ENCODE data around the gene MPZL2. TPM values are rescaled to one million over a fixed set of nuclear protein-coding genes. Genes with fewer than 3 reads are reported as not detected.

Gene MPZL2
- total and polyA plus RNA-seq, 5 donors from 2014 or later = 0.37 to 1.0 TPM; not detected in 3

DNA sequence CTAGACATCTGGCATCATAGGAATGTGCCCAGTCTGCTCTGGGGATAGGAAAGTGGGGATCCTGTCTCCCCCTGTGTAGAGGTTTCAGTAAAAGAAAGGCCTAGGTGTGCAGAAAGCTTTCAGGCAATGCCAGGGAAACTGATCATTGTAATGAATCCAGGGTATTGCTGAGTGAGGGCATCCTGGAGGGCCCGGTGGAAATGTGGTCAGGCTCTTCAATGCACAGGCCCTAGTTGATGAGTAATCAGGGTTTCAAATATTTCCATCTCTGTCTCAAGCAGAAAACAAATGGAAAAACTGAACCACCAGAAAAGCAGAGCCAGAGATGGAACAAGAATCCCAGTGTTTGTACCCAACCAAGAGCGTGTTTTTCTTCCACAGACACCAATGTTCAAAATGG, 42.5 kb upstream of the MPZL2 start:
- H3K4me1 Mint-ChIP-seq = peaks cover 20 to 86% (median 56%) of the 10 kb centered on the region in 4 donors
- H3K4me3 Mint-ChIP-seq = peak overlapping the region; percentile 86 to 100 (median 99)
- peak overlapping the region; percentile 89 for H3K27ac ChIP-seq (ENCODE audit: insufficient read depth, low read length, poor library complexity, severe bottlenecking)
- H3K27me3 Mint-ChIP-seq = peaks cover 5% of the 10 kb centered on the region
- H3K27ac Mint-ChIP-seq = peak overlapping the region; percentile 75 to 99 (median 87)
- peaks cover 48% of the 10 kb centered on the region for H3K36me3 Mint-ChIP-seq
- H3K4me3 ChIP-seq (ENCODE audit: low read depth, low read length) = peak overlapping the region; percentile 98
- H3K4me1 ChIP-seq (ENCODE audit: control insufficient read depth, insufficient read depth, low read length, poor library complexity, severe bottlenecking) = peaks cover 75% of the 10 kb centered on the region
- no peaks in the 10 kb centered on the region for H3K9me3 Mint-ChIP-seq
- peaks cover 27% of the 10 kb centered on the region for H3K36me3 ChIP-seq (ENCODE audit: control insufficient read depth, insufficient read depth, low read length)
- no peak for ATAC-seq (ENCODE audit: low read depth in 2 of 2)
- H3K9me3 ChIP-seq (ENCODE audit: control insufficient read depth in 2 of 2, low read length in 2 of 2) = no peaks in the 10 kb centered on the region
- H3K27me3 ChIP-seq (ENCODE audit: control insufficient read depth, insufficient read depth, low read length) = no peaks in the 10 kb centered on the region
- DNase-seq = peak in 1 of 3 donors; percentile 43

DNA sequence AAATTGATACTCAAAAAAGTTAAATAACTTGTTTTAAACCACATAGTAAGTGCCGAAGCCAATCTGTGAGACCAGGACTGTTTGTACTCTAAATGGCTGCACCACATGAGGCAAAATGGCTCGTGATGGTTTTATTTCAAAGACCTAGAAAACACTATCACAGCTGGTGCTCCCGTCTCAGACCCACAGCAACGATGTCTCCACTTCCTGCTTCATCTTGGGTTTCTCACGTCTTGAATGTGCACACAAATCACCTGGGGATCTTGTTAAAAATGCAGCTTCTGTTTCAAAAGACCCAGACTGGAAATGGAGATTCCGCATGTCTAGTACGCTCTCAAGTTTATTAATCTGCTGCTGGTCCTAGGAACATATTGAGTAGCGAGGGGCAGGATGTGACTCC, 41.6 kb upstream of the MPZL2 start:
- Mint-ChIP-seq H3K36me3 (peaks cover 48% of the 10 kb centered on the region), H3K4me1 (peaks cover 14 to 84% (median 49%) of the 10 kb centered on the region in 4 donors), H3K27me3 (peaks cover 5% of the 10 kb centered on the region), H3K27ac (peak overlapping the region; percentile 99 to 100 (median 99)), H3K9me3 (no peaks in the 10 kb centered on the region), H3K4me3 (peak overlapping the region; percentile 98 to 100 (median 100))
- ATAC-seq (ENCODE audit: low read depth in 2 of 2) = peak; percentile 52 to 58
- Histone ChIP-seq H3K4me1 (ENCODE audit: control insufficient read depth, insufficient read depth, low read length, poor library complexity, severe bottlenecking) (peaks cover 67% of the 10 kb centered on the region), H3K4me3 (ENCODE audit: low read depth, low read length) (peak overlapping the region; percentile 98), H3K36me3 (ENCODE audit: control insufficient read depth, insufficient read depth, low read length) (peaks cover 27% of the 10 kb centered on the region), H3K27ac (ENCODE audit: insufficient read depth, low read length, poor library complexity, severe bottlenecking) (peak overlapping the region; percentile 89), H3K9me3 (ENCODE audit: control insufficient read depth in 2 of 2, low read length in 2 of 2) (no peaks in the 10 kb centered on the region), H3K27me3 (ENCODE audit: control insufficient read depth, insufficient read depth, low read length) (no peaks in the 10 kb centered on the region)
- DNase-seq = peak in 2 of 3 donors; percentile 75 to 81

DNA sequence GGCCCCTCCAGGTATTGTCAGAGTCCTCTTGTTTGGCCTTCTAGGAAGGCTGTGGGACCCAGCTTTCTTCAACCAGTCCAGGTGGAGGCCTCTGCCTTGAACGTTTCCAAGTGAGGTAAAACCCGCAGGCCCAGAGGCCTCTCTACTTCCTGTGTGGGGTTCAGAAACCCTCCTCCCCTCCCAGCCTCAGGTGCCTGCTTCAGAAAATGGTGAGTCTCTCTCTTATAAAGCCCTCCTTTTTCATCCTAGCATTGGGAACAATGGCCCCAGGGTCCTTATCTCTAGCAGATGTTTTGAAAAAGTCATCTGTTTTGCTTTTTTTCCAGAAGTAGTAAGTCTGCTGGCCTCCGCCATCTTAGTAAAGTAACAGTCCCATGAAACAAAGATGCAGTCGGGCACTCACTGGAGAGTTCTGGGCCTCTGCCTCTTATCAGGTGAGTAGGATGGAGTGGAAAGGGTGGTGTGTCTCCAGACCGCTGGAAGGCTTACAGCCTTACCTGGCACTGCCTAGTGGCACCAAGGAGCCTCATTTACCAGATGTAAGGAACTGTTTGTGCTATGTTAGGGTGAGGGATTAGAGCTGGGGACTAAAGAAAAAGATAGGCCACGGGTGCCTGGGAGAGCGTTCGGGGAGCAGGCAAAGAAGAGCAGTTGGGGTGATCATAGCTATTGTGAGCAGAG, 40.6 kb upstream of the MPZL2 start, which contains the start of gene CD3E:
CD3E (plus strand) TSS at position 163 of the 681 bp plus-strand sequence; CDS start at position 386, 223 bp downstream.
- H3K9me3 Mint-ChIP-seq = no peaks in the 10 kb centered on the region
- peaks cover 14 to 78% (median 44%) of the 10 kb centered on the region in 4 donors for H3K4me1 Mint-ChIP-seq
- ATAC-seq (ENCODE audit: low read depth in 2 of 2) (peak; percentile 77 to 84), DNase-seq (peak; percentile 50 to 89 (median 79))
- H3K27me3 ChIP-seq (ENCODE audit: control insufficient read depth, insufficient read depth, low read length) = no peaks in the 10 kb centered on the region
- H3K36me3 ChIP-seq (ENCODE audit: control insufficient read depth, insufficient read depth, low read length) = peaks cover 18% of the 10 kb centered on the region
- peak within 1 kb of the TSS; percentile 98 to 100 (median 100) for H3K4me3 Mint-ChIP-seq
- H3K4me1 ChIP-seq (ENCODE audit: control insufficient read depth, insufficient read depth, low read length, poor library complexity, severe bottlenecking) = peaks cover 60% of the 10 kb centered on the region
- H3K27ac Mint-ChIP-seq = peak within 1 kb of the TSS; percentile 99 to 100 (median 99)
- peak within 1 kb of the TSS; percentile 98 for H3K4me3 ChIP-seq (ENCODE audit: low read depth, low read length)
- no peaks in the 10 kb centered on the region for H3K9me3 ChIP-seq (ENCODE audit: control insufficient read depth in 2 of 2, low read length in 2 of 2)
- H3K36me3 Mint-ChIP-seq = peaks cover 41% of the 10 kb centered on the region
- H3K27ac ChIP-seq (ENCODE audit: insufficient read depth, low read length, poor library complexity, severe bottlenecking) = peak within 1 kb of the TSS; percentile 89
- peaks cover 5% of the 10 kb centered on the region for H3K27me3 Mint-ChIP-seq

DNA sequence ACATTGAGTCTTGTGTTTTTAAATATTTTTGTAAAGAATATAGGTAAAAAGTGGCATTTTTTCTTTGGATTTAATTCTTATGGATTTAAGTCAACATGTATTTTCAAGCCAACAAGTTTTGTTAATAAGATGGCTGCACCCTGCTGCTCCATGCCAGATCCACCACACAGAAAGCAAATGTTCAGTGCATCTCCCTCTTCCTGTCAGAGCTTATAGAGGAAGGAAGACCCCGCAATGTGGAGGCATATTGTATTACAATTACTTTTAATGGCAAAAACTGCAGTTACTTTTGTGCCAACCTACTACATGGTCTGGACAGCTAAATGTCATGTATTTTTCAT, 40.1 kb upstream of the MPZL2 start:
- ATAC-seq (ENCODE audit: low read depth in 2 of 2) (peak; percentile 14 to 16), DNase-seq (no peak)
- H3K36me3 Mint-ChIP-seq = peaks cover 36% of the 10 kb centered on the region
- H3K27me3 ChIP-seq (ENCODE audit: control insufficient read depth, insufficient read depth, low read length) = no peaks in the 10 kb centered on the region
- H3K4me3 ChIP-seq (ENCODE audit: low read depth, low read length) = peak overlapping the region; percentile 98
- H3K4me1 Mint-ChIP-seq = peaks cover 14 to 72% (median 44%) of the 10 kb centered on the region in 4 donors
- peak overlapping the region; percentile 98 to 100 (median 100) for H3K4me3 Mint-ChIP-seq
- peaks cover 5% of the 10 kb centered on the region for H3K27me3 Mint-ChIP-seq
- H3K9me3 Mint-ChIP-seq = no peaks in the 10 kb centered on the region
- H3K4me1 ChIP-seq (ENCODE audit: control insufficient read depth, insufficient read depth, low read length, poor library complexity, severe bottlenecking) = peaks cover 57% of the 10 kb centered on the region
- peak overlapping the region; percentile 99 to 100 (median 99) for H3K27ac Mint-ChIP-seq
- no peaks in the 10 kb centered on the region for H3K9me3 ChIP-seq (ENCODE audit: control insufficient read depth in 2 of 2, low read length in 2 of 2)
- H3K36me3 ChIP-seq (ENCODE audit: control insufficient read depth, insufficient read depth, low read length) = peaks cover 18% of the 10 kb centered on the region
- H3K27ac ChIP-seq (ENCODE audit: insufficient read depth, low read length, poor library complexity, severe bottlenecking) = peak overlapping the region; percentile 89

DNA sequence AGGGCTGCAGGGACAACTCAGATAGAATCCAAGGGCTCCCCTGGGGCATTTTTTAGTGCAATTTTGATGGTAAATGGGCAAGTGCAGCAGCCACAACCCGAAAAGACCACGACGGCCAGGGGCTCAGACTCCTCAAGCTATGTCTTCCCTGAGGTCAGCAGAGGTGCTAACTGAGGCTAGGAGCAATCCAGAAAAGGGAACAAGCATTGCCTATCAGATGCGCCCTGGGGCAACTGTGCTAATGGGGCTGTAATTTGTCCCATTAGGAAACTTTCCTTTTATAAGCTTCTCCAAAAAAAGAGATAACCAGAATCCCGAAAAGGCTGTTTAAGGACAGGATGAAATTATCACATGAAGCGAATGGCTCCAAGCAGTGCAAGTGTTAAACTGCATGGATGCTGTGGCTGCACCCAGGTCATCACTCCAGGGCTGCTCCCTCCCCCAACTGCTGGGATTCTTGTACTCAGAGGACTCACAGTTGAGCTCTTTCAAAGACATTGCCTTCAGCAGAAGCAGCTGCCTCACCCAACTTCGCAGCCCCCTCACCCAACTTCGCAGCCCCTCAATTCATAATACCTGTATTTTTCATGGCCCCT, 37.6 kb upstream of the MPZL2 start:
- no peaks in the 10 kb centered on the region for H3K36me3 ChIP-seq (ENCODE audit: control insufficient read depth, insufficient read depth, low read length)
- ATAC-seq (ENCODE audit: low read depth in 2 of 2) = no peak
- H3K9me3 ChIP-seq (ENCODE audit: control insufficient read depth in 2 of 2, low read length in 2 of 2) = no peaks in the 10 kb centered on the region
- Mint-ChIP-seq H3K4me3 (no peak overlapping the region), H3K27me3 (peaks cover 5% of the 10 kb centered on the region), H3K36me3 (peaks cover 12% of the 10 kb centered on the region), H3K27ac (peak overlapping the region in 2 of 3 donors; percentile 62 to 99), H3K4me1 (peaks cover 0 to 48% (median 24%) of the 10 kb centered on the region in 4 donors), H3K9me3 (no peaks in the 10 kb centered on the region)
- DNase-seq = no peak
- H3K27ac ChIP-seq (ENCODE audit: insufficient read depth, low read length, poor library complexity, severe bottlenecking) = no peak overlapping the region
- H3K4me3 ChIP-seq (ENCODE audit: low read depth, low read length) = no peak overlapping the region
- no peaks in the 10 kb centered on the region for H3K27me3 ChIP-seq (ENCODE audit: control insufficient read depth, insufficient read depth, low read length)
- peaks cover 32% of the 10 kb centered on the region for H3K4me1 ChIP-seq (ENCODE audit: control insufficient read depth, insufficient read depth, low read length, poor library complexity, severe bottlenecking)

DNA sequence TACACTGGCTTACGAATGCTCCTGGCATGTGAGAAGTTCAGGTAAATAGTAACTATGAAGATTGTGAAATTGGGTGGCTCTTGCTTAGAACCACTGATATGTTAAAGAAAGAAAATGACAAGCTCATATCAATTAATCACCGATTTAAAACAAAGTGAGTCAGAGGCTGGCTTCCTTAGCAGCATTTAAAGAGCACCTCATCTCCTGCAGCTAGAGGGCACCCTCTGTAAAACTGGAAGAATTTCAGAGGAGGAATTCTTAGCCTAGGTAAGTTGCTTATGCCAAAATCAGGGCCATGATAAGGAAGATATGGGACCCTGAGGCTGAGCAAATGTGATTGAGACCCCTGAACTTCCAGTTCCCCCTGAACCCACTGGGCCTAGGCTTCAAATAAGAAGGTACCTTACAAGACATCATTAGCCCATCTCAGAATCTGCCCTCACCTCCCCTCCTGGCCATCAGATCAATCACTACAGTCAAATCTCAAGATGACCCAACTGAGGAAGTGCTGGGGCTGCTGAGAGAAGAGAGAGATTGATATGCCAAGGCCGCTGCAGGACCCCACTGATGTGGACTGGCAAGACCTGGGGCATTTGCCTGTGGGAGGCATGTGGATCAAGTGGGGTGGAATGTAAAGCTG, 31.8 kb upstream of the MPZL2 start:
- H3K4me1 Mint-ChIP-seq = peaks cover 4 to 17% (median 13%) of the 10 kb centered on the region in 4 donors
- no peaks in the 10 kb centered on the region for H3K36me3 ChIP-seq (ENCODE audit: control insufficient read depth, insufficient read depth, low read length)
- DNase-seq = peak in 2 of 3 donors; percentile 43 to 77
- H3K36me3 Mint-ChIP-seq = no peaks in the 10 kb centered on the region
- peaks cover 4% of the 10 kb centered on the region for H3K27me3 Mint-ChIP-seq
- peaks cover 6% of the 10 kb centered on the region for H3K4me1 ChIP-seq (ENCODE audit: control insufficient read depth, insufficient read depth, low read length, poor library complexity, severe bottlenecking)
- peak; percentile 76 to 83 for ATAC-seq (ENCODE audit: low read depth in 2 of 2)
- no peak overlapping the region for H3K27ac ChIP-seq (ENCODE audit: insufficient read depth, low read length, poor library complexity, severe bottlenecking)
- H3K27ac Mint-ChIP-seq = peak overlapping the region; percentile 7 to 88 (median 34)
- H3K9me3 Mint-ChIP-seq = no peaks in the 10 kb centered on the region
- H3K4me3 Mint-ChIP-seq = no peak overlapping the region
- H3K4me3 ChIP-seq (ENCODE audit: low read depth, low read length) = no peak overlapping the region
- no peaks in the 10 kb centered on the region for H3K9me3 ChIP-seq (ENCODE audit: control insufficient read depth in 2 of 2, low read length in 2 of 2)
- no peaks in the 10 kb centered on the region for H3K27me3 ChIP-seq (ENCODE audit: control insufficient read depth, insufficient read depth, low read length)

DNA sequence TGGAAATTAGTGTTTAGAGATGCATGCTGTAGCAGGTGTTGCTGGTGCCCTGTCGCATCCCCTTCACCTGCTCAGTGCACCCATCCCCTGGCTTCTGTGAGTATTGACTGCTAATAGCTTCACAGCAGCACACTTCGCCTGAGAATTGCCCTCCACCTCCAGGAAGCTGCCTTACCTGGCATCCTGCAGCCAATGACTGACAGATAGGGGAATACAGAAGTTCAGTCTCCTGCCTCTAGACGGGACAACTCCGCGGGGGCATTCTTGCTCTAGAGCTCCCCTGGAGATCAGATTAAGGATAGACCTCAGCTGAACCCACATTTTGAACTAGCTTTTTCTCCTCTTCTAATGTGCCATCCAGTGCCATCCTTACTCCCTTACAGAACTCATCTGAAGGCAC, 31.1 kb upstream of the MPZL2 start:
- ATAC-seq (ENCODE audit: low read depth in 2 of 2) = no peak
- H3K36me3 Mint-ChIP-seq = no peaks in the 10 kb centered on the region
- Histone ChIP-seq H3K27ac (ENCODE audit: insufficient read depth, low read length, poor library complexity, severe bottlenecking) (no peak overlapping the region), H3K4me3 (ENCODE audit: low read depth, low read length) (no peak overlapping the region), H3K9me3 (ENCODE audit: control insufficient read depth in 2 of 2, low read length in 2 of 2) (no peaks in the 10 kb centered on the region), H3K4me1 (ENCODE audit: control insufficient read depth, insufficient read depth, low read length, poor library complexity, severe bottlenecking) (peaks cover 6% of the 10 kb centered on the region), H3K27me3 (ENCODE audit: control insufficient read depth, insufficient read depth, low read length) (no peaks in the 10 kb centered on the region), H3K36me3 (ENCODE audit: control insufficient read depth, insufficient read depth, low read length) (no peaks in the 10 kb centered on the region)
- H3K4me1 Mint-ChIP-seq = peaks cover 4 to 17% (median 16%) of the 10 kb centered on the region in 4 donors
- DNase-seq = no peak
- no peaks in the 10 kb centered on the region for H3K9me3 Mint-ChIP-seq
- peaks cover 4% of the 10 kb centered on the region for H3K27me3 Mint-ChIP-seq
- H3K27ac Mint-ChIP-seq = no peak overlapping the region
- H3K4me3 Mint-ChIP-seq = no peak overlapping the region
